T-helper 1 cell (primary cell): ENCODE measurements around the gene OR5A2.
"Not testable (repeated sequence)": the region's sequence is repeated elsewhere in the genome, so short reads cannot be mapped to it uniquely, and the experiment has no call there.

ENCODE experiments used
- DNase-seq, 5 donors: peaks; one replicate each; pipeline ENCODE4 v3.0.0-alpha.2; 2012 to 2020
- total RNA-seq, 4 donors: gene quantifications; one replicate each; lab custom pipeline; 2026; lab: John Stamatoyannopoulos, UW

The OR5A2 gene, protein sequence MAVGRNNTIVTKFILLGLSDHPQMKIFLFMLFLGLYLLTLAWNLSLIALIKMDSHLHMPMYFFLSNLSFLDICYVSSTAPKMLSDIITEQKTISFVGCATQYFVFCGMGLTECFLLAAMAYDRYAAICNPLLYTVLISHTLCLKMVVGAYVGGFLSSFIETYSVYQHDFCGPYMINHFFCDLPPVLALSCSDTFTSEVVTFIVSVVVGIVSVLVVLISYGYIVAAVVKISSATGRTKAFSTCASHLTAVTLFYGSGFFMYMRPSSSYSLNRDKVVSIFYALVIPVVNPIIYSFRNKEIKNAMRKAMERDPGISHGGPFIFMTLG
- 0 reads per million in 4 donors for total RNA-seq

GRCh38 chr11:59426361-59427067 is at the start of gene OR5A2:
Gene OR5A2 (minus strand): TSS chr11:59426413. CDS start chr11:59422953, 3,460 bp downstream.
- no peak for DNase-seq

DNA sequence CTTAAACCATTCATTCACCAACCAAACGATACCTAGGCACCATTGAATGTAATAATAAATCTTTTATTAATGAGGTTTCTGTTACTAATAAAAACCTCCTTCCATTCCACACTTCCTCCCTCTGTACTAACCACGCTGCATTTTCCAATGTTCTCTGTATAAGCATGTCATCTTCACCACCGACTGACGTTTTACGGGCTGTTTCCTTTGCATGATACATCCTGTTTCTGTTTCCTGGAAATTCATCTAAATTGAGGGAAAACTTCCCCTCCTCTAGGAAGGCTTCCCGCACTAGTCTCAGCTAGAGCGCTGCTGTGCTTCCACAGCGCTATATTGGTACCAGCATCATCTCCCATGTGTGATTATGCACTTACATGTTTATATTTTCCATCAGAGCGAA is 49.0 kb upstream of the OR5A2 start:
- DNase-seq: no peak

DNA sequence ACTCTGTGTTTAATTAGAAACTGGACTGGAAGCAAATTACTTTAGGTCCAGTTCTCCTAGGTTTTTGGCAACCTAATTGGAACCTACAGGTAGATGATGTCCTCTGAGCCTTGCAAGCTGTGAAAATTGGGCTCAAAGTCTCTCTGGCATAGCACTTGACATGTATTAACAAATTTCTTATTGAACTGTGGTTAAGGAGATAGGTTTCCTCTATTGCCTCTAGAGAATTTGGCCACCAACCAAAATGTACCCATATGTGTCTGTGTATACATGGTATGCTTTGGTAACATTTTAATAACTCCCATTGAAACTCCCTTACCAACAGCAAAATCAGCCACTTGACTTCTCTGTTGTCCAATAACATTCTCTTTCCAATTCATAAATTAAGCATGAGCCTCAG is 46.8 kb upstream of the OR5A2 start, which contains the start of gene OR4D10:
OR4D10 (plus strand) TSS at position 301 of the 400 bp plus-strand sequence. CDS start 4,115 bp downstream, outside the sequence.
- no peak for DNase-seq

DNA sequence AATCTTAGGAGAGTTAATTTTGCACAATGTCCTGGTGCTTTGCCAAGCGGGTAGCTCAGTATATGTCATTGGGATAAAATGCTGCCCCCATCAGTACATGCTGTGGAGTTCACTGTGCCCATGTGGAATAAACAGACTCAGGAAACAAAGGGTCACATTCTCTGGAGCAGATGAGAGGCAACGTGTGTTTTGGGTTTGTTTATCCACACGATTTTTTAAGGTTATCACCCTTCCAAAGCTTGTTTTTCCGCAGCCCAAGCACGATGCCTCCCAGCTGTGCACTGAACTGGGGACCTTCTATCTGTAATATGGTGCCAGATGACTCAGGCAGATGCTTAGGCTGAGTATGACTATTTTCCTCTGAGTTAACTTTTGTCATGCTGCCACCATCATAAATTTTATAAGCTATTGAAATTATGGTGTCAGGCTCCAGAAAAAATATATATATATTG is 37.0 kb upstream of the OR5A2 start:
- no peak for DNase-seq

DNA sequence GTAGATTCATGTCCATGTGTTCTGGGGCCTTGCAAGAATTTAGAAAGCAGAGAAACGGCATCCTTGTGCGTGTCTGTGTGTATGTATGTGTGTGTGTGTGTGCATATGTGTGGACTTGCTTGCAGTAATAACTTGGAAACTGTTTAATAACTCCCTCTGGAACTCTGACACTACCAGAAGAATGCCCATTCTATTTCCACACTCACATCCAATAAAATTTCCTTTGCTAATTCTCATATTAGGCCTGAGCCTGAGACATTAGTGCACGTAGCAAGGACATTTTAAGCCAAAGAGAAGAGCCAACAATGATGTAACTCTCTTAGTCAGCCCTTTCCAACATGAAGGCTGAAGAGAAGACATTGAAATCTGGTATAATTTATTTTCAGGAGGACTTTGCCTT is 33.7 kb upstream of the OR5A2 start:
- no peak for DNase-seq

GRCh38 chr11:59456661-59457060 is 30.4 kb upstream of the OR5A2 start, which contains the start of gene OR4D6:
Gene OR4D6 (plus strand): TSS chr11:59456961. CDS start chr11:59456961, 0 bp downstream.
- DNase-seq: no peak

GRCh38 chr11:59448484-59448883 is 22.3 kb upstream of the OR5A2 start:
- no peak for DNase-seq

DNA sequence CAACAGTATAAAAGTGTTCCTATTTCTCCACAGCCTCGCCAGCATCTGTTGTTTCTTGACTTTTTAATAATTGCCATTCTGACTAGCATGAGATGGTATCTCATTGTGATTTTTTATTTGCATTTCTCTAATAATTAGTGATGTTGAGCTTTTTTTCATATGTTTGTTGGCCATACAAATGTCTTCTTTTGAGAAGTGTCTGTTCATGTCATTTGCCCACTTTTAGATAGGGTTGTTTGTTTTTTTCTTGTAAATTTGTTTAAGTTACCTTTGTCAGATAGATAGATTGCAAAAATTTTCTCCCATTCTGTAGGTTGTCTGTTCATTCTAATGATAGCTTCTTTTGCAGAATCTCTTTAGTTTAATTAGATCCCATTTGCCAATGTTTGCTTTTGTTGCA is 19.4 kb upstream of the OR5A2 start:
- DNase-seq: not testable (repeated sequence)

- DNase-seq: no peak
Measured at GRCh38 chr11:59437770-59438169, 11.6 kb upstream of the OR5A2 start.

GRCh38 chr11:59436169-59436568 is 10.0 kb upstream of the OR5A2 start, which contains the start of gene OR5A1:
Gene OR5A1 (plus strand): TSS chr11:59436469. CDS start chr11:59443169, 6,700 bp downstream.
- no peak for DNase-seq

DNA sequence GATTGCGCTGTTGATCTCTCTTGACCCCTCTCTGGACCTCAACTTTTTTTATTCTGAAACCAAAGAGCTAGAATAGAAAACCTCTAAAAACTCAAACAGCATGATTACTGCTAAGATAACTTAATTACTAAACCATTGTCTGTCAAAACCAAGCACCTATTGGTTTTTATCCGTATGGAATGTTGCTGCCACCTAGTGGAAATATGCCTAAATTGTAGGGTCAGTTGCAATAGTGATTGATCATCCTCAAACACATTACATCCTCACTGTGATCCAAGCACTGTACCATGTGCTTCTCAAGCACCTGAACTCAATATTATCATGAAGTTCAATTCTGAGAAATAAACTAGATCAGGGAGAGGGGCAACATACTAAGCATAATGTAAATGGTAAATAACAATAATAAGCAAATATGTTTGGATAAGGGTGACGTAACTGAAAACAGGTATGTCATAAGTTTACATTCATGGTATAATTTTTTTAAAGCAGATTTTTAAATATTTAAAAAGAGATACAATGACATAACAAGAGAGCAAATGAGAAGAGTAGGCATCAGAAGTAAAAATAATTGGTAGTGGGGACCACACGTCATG is 3.8 kb upstream of the OR5A2 start:
- DNase-seq: peak in 4 of 5 donors; percentile 3 to 48 (median 29)

GRCh38 chr11:59427068-59427382 is 812 bp upstream of the OR5A2 start:
- no peak for DNase-seq

DNA sequence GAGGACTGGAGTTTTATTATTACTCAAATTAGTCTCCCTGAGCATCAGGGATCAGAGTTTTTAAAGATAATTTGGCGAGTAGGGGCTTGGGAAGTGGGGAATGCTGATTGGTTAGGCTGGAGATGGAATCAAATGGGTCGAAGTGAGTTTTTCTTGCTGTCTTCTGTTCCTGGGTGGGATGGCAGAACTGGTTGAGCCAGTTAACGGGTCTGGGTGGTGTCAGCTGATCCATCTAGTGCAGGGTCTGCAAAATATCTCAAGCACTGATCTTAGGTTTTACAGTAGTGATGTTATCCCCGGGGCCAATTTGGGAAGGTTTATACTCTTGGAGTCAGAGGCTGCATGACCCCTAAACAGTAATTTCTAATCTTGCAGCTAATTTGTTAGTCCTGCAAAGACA is 1.1 kb downstream of the OR5A2 start:
- DNase-seq: no peak

- DNase-seq: no peak
Measured at GRCh38 chr11:59423835-59424234, 2.4 kb downstream of the OR5A2 start.

- no peak for DNase-seq
Measured at GRCh38 chr11:59418156-59418555, 8.1 kb downstream of the OR5A2 start.

DNA sequence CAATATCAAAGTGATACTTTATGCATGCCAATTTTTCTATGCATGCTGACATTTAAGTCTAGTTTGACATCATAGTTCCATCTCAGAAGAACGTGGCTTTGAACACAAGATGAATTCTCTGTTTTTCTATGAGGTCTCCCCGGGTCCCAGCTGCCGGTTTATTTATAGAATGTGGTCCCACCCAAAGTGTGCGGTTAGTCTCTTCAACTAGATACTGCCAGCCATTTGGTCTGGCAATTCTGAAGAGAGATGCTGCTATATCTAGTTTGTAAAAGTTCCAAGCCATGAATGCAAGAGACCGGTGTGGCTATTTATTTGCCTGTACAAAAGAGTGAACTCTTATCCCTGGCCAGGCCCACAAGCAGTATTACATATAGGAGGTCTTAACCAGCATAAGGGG is 9.2 kb downstream of the OR5A2 start:
- no peak for DNase-seq

DNA sequence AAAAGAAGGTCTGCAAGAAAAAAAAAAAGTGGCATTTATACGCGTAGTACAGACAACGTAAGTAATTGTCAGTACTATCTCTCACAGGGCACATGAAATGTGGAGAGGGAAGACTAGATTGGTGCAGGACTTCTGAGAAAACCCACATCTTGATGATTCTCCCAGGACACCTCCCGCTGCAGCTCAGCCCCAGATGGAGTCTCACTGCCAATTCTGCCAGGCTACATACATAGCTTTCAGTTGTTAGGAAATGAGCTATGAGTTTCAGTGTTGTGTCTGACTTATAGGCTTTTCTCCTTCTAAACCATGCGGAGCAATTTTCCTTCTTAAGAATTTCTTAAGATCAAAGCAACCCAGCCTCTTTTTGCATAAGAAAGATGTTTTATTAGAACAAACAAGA is 9.6 kb downstream of the OR5A2 start:
- no peak for DNase-seq

DNA sequence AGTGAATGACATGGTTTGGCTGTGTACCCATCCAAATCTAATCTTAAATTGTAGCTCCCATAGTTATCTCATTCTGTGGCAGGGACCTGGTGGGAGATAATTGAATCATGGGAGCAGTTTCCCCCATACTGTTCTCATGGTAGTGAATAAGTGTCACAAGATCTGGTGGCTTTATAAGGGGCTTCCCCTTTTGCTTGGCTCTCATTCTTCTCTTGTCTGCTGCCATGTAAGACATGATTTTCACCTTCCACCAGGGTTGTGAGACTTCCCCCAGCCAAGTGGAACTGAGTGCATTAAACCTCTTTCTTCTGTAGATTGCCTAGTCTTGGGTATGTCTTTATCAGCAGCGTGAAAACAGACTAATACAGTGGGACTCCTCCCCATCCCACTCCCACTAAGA is 11.1 kb downstream of the OR5A2 start:
- no peak for DNase-seq

DNA sequence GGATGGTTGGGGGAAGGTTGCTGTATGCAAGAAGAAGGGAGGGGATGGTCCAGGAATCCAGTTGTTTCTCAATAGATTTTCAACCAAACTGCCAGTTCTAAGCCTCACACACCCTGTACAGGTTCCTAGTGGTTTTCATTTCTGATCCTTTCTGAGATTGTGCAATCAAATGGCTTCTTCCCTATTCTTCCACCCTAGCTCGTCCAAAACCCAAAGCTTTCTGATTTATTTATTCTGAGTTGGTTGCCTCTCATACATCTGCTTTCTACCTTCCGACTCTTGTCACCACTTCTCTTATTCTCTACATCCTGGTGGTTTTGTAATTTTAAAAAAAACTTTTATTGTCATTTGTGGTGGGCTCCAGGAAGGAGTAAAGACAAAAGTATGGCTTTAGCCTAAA is 12.6 kb downstream of the OR5A2 start:
- no peak for DNase-seq

- no peak for DNase-seq
Measured at GRCh38 chr11:59403546-59403945, 22.7 kb downstream of the OR5A2 start.

GRCh38 chr11:59401262-59401552 is 25.0 kb downstream of the OR5A2 start:
- no peak for DNase-seq

DNA sequence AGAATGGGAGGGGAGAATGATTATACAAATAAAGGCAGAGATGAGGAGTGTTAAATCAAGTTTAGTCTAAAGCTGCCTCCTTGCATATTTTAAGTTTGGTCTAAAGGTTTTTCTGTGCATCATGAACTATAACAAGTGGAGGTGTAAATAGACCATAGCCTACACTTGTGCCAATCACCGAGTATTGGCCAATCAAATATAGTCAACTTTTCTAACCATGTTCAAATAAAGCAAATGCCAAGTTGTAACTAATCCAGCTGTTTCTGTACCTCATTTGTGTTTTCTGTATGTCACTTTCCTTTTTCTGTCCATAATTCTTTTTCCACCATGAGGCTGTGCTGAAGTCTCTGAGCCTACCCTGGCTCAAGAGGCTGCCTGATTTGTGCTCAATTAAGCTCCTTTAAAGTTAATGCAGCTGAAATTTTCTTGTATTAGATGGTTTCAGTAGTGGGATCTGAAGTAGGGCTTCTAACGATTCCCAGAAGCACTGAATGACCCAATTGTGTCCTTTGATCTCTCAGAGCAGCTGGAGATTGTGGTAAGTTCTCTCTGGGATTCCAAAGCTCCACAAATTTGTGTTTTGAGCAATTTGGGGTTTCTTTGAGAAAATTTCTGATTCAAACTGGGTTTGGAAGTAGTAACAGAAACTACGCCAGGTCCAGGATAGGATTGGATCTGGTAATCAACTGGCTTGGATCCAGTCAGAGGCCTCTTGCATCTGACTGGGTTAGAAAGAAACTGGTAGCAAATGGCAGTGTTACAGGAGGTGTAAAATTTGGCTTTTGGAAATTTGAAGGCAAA is 25.6 kb downstream of the OR5A2 start:
- DNase-seq: no peak

DNA sequence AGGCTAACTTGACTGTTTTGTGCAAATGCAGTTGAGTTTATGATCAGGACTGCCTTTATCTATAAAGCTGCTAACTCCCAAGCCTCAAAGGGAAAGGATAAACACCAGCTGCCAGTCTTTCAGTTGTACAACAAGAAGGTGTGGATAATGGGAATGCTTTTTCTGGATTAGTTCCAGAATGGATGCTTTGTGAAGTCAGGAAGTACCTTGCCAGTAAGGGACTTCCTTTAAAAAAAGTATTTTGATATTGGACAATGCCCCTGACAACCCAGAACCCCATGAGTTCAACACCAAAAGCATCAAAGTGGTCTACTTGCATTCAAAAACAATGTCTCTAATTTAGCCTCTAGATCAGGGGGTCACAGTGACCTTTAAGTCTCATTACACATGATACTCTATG is 32.0 kb downstream of the OR5A2 start:
- no peak for DNase-seq
